MM.1S (cell line): ENCODE measurements around the gene LIPA.

Source experiments
- CTCF ChIP-seq: fragments of 300-600 bp; sonication (generic); IDR thresholded peaks from 2 replicates; pipeline ENCODE4 v1.5.1; 2016; ENCODE audit warnings: antibody characterized with exemption, low read length, mixed read lengths
- EZH2 ChIP-seq: fragments of 300-600 bp; sonication (generic); optimal IDR thresholded peaks from 2 replicates; pipeline ENCODE3; 2017; ENCODE audit warnings: low read depth, mild to moderate bottlenecking, antibody characterized with exemption, low read length, mixed read lengths

- no peak for TF ChIP-seq CTCF
- TF ChIP-seq EZH2, result no peak
Observed at GRCh38 chr10:89242840-89243568, 8.6 kb downstream of the LIPA start.
